HG02885 (cell line): ENCODE data around the gene ARIH2.

Experiments used
- ATAC-seq: cut with Tn5 transposase; IDR thresholded peaks from one replicate; pipeline ENCODE4 v1.9.1; 2021; ENCODE audit warnings: mild to moderate bottlenecking; ENCODE audit not compliant: unreplicated experiment, poor library complexity

ARIH2 gene

DNA sequence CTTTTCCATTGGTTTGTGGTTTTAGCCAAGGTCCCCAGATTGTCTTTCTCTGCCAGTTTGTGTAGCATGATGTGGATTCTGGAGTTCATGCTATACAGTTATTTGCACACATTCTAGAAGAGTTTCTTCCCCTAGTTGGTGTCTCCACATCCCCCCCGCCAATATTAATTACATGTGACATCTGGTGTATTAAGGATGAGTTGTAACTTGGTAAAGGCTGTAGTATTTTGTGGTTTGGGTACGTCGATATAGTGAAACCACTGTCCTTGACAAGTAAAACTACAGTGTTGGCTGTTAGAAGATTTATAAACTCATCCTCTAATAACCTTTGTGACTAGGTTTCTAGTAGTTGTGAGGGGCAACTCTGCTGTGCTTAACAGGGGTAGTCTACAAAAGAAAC lies 47.7 kb downstream of the ARIH2 start:
- no peak for ATAC-seq

DNA sequence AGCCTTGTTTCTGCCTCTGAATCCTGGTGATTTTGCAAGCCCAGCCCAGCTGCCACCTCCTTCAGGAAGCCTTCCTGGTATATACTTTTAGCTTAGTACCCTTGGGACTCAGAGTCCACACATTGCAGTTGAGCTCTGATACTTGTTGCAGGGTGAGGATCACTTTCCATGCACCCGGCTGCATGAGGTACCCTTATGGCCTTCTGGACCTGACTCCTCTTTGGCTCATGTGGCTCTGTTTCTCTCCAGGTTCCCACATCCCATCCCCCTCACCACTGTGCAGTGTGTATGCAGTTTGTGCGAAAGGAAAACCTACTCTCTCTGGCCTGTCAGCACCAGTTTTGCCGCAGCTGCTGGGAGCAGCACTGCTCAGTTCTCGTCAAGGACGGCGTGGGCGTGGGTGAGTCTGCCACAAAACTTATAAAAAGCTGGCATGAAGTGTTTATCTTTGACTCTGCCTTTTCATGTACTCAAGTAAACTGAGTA lies 48.3 kb downstream of the ARIH2 start:
- no peak for ATAC-seq

DNA sequence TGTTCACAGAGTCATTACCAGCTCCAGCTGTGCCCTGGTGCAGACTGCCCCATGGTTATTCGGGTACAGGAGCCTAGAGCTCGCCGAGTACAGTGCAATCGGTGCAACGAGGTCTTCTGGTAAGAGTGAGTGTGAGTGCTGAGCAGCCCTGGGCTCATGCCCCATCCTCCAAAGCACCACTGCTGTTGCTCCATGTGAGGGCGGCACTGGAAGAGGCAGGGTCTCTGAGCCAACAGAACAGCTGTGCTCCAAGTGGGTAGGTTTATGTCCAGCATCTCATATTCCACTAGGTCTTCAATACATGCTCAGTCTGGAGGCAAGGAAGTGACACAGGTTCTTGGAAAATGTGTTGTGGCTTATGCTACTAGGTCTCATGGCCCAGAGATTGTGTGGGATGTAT lies 51.9 kb downstream of the ARIH2 start:
- no peak for ATAC-seq

DNA sequence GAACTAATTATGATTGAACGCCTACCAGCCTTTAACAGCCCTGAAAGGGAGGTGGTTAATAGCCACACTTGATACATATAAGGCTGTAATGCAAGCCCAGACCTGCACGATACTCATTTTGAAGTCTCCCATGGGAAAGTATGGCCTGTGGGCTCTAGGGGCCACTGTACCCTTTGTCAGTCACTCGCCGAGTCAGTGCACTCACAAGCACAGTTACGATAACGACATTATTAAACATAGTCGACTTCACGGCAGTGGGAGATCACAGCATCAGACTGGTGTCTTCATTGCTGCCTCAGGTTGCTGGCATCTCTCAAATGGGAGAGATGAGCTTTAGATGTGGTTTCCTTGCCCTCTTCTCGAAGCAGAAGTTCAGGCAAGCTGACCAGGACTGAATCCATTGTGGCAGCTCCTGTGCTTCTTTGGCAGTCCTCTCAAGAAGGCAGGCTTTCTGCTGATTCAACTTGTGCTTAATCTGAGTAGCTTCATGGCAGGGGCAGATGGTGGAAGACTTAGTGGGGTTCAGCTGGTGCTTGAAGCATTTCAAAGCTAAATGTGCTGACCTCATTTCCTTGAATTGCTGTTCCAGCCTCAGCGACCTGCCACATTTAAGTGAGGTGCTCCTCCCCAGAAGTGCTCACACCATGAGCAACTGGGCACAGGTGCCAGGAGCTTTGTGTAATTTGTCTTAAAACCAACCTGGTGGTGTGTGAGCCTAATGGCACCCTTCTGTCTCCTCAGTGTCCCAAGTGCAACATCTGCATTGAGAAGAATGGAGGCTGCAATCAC lies 55.6 kb downstream of the ARIH2 start:
- no peak for ATAC-seq

GRCh38 chr3:48979451-48979850 lies 60.8 kb downstream of the ARIH2 start:
- ATAC-seq: no peak

GRCh38 chr3:48980295-48980694 lies 61.7 kb downstream of the ARIH2 start:
- no peak for ATAC-seq

DNA sequence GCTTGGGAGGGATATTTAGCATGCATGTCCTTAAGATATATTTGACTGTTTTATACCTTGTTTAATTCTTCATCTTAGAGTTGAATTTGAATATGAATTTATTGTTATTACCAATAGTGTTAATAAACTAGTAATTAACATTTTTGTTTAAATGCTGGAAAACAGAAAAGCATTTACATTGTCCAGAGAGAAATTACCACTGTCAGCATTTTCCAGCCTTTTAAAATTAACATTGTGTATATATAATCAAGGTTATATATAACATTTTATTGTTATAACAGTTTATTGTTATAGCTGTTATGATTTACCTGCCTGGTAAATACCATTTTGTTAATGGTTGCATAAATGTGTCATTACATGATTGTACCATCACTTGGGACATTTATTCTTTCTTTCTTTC lies 63.4 kb downstream of the ARIH2 start:
- no peak for ATAC-seq

- no peak for ATAC-seq
Observed at GRCh38 chr3:48982686-48983085, 64.0 kb downstream of the ARIH2 start.

- no peak for ATAC-seq
Observed at GRCh38 chr3:48983096-48983495, 64.5 kb downstream of the ARIH2 start.

- ATAC-seq: no peak
Observed at GRCh38 chr3:48984663-48985062, 66.0 kb downstream of the ARIH2 start.

- no peak for ATAC-seq
Observed at GRCh38 chr3:48985831-48986376, 67.3 kb downstream of the ARIH2 start.

DNA sequence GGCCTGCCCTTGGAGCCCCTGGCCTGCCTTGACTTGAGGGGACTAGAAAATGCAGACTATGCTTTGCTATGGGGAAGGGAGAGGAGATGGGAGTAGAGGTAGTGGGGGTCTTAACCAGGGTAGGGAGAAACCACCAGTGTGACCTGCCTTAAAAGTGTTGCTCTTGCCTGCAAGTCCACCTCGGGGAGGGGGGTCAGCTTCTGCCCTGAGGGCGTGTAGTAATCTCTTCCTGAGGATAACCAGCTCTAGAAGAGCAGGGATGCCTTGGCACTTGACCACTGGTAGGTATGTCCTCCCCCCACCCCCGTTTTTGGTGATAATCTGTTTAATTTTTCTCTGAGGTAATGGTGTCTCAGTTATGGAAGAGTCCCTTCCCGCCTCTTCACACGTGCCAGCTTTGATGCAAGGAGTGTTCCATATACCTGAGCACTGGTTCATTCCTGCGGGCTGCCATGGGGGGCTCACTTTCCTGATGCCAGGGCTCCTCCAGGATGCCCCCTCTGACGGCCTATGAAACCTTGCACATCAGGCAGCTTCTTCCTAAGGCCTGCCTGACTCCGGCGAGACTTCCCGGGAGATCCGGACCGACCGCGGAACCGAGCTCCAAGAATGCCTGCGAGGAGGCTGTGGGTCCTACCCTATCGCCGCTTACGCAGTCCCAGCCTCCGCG lies 70.6 kb downstream of the ARIH2 start:
- no peak for ATAC-seq

DNA sequence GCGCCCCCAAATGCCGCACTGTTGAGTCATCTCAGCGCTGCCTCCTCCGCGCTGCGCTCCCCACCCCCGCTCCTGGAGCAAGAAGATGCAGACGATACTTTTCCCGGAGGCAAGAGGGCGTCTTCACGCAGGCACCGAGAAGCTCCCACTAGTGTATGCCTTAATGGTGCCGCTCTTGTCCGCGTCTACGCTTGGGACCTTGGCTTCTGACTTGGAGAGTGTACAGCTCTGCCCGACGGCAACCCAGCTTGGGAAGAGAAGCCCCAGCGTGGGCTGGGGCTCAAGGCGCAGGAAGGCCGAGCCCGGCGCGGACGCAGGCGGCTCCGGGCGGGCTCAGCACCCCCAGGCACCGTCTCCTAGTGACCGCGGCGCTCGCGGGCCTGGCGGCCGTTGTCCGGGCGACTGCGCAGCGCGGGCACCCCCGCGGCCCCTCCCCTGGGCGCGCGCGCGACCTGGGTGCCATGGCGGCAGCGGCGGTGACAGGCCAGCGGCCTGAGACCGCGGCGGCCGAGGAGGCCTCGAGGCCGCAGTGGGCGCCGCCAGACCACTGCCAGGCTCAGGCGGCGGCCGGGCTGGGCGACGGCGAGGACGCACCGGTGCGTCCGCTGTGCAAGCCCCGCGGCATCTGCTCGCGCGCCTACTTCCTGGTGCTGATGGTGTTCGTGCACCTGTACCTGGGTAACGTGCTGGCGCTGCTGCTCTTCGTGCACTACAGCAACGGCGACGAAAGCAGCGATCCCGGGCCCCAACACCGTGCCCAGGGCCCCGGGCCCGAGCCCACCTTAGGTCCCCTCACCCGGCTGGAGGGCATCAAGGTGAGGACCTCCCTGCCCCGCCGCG lies 71.4 kb downstream of the ARIH2 start, which contains the start of gene P4HTM:
TSS of gene P4HTM (plus strand) at position 446 of the 840 bp plus-strand sequence. CDS start at position 462, 16 bp downstream.
- ATAC-seq: peak; percentile 60

DNA sequence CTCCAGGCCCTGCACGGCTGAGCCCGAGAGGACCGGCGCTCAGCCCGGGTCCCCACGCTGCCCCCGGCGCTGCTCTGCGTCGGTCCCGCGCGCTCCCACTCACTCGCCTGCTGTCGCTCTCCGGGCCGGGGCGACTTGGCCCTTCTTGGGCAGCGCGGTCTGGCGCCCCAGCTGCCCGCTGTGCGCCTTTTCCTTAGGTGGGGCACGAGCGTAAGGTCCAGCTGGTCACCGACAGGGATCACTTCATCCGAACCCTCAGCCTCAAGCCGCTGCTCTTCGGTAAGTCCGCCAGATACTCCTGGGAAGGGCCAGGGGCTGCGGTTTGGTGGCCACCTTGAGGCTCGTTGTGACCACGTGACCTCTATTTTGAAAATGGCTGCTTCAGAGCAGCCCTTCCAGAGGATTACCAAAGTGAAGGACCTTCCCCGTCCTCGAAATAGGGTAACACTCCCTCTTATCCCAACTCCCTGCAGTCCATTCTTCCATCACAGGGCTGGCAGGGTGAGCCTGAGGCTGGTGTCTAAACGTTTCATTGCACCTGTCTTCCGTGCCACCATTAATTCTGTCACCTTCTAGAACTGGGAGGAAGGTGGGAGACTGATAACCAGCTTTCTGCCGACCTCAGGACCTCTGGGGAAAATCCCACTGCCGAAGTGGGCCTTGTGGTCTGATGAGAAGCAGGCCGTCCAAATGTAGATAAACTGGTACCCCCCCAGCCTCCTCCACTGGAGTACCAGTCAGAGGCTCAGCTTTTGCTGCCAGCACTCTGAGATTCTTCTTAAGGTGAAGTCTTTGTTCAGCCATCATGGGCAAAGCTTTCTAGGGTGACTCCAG lies 72.2 kb downstream of the ARIH2 start:
- ATAC-seq: peak; percentile 22

- no peak for ATAC-seq
Observed at GRCh38 chr3:48991851-48992545, 73.4 kb downstream of the ARIH2 start.

- ATAC-seq: no peak
Observed at GRCh38 chr3:48993834-48994233, 75.2 kb downstream of the ARIH2 start.

DNA sequence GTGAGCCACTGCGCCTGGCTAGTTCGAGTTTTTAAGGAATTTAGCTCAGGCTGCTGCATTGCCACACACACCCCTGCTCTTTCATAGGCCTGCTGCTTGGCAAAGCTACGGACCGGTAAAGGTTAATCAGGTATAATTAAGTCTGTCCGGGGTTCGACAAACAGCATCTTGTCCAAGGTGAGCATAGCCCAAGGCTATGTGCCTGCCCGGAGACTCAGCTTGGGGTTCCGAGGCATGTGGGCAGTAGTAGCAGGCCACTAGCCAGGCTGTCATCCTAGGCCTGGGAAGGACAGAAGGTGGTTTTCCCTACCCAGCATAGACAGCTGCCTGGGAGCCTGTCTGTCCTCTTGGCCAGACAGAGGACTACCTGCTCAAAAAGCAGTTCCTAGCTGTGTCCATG lies 78.0 kb downstream of the ARIH2 start:
- no peak for ATAC-seq

DNA sequence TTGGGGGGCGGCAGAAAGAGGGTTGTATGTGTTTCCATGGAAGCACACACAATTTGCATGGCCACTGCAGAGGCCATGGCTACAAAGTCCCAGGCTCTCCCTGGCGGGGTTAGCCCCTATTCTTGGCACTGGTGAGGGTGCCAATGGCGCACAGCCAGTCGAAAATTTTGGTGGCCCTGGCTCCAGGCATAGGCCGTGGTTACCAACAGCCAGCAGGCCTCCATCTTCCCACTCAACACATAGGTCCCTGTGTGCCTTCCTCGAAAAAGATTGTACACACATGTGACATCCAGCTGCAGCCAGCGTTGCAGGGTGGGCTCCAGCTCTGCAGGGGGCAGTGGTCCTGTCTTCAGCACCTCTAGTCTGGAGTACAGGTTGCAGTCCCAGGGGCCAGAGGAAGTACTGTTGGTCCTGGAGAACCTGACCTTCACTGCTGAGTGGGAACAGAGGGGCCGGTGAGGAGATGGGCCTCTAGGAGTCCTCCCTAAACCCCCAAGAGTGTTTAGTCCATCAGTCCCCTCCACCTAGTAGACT lies 78.5 kb downstream of the ARIH2 start:
- no peak for ATAC-seq
